Activated CD4-positive, alpha-beta T cell treated with anti-CD3 and anti-CD28 coated beads, Interleukin-10, Interleukin-2, amounts not matched to agents 100 ng/mL and 50 ng/mL, durations not matched to agents 16 hours and 8 hours (primary cell): ENCODE measurements around the gene ANTXR2.

Experiments used
- DNase-seq: peaks from one replicate; pipeline ENCODE4 v3.0.0-alpha.2; 2020

The ANTXR2 gene

GRCh38 chr4:79980448-79980847 is 92.6 kb downstream of the ANTXR2 start:
- no peak for DNase-seq

- peak; percentile 6 for DNase-seq
Observed at GRCh38 chr4:79979785-79980437, 93.1 kb downstream of the ANTXR2 start.

GRCh38 chr4:79977131-79977840 is 95.7 kb downstream of the ANTXR2 start:
- DNase-seq, result no peak

- no peak for DNase-seq
Observed at GRCh38 chr4:79964400-79965211, 108.4 kb downstream of the ANTXR2 start.

- DNase-seq, result no peak
Observed at GRCh38 chr4:79964020-79964399, 109.0 kb downstream of the ANTXR2 start.

GRCh38 chr4:79959652-79960051 is 113.4 kb downstream of the ANTXR2 start:
- no peak for DNase-seq

GRCh38 chr4:79958466-79959264 is 114.4 kb downstream of the ANTXR2 start:
- DNase-seq, result no peak

- no peak for DNase-seq
Observed at GRCh38 chr4:79949178-79949577, 123.9 kb downstream of the ANTXR2 start.

GRCh38 chr4:79948739-79949138 is 124.3 kb downstream of the ANTXR2 start:
- no peak for DNase-seq

- DNase-seq, result no peak
Observed at GRCh38 chr4:79948261-79948660, 124.8 kb downstream of the ANTXR2 start.

GRCh38 chr4:79947386-79947785 is 125.6 kb downstream of the ANTXR2 start:
- no peak for DNase-seq

- no peak for DNase-seq
Observed at GRCh38 chr4:79935274-79935673, 137.8 kb downstream of the ANTXR2 start.

- DNase-seq, result no peak
Observed at GRCh38 chr4:79934660-79935059, 138.4 kb downstream of the ANTXR2 start.

- peak; percentile 3 for DNase-seq
Observed at GRCh38 chr4:79927931-79928330, 145.1 kb downstream of the ANTXR2 start.

- DNase-seq, result no peak
Observed at GRCh38 chr4:79923281-79923680, 149.7 kb downstream of the ANTXR2 start.

GRCh38 chr4:79922011-79922410 is 151.0 kb downstream of the ANTXR2 start:
- no peak for DNase-seq

GRCh38 chr4:79920163-79920853 is 152.7 kb downstream of the ANTXR2 start:
- peak; percentile 25 for DNase-seq

GRCh38 chr4:79918292-79918691 is 154.7 kb downstream of the ANTXR2 start:
- DNase-seq, result no peak

GRCh38 chr4:79917246-79917645 is 155.8 kb downstream of the ANTXR2 start:
- DNase-seq, result peak; percentile 51

- DNase-seq, result no peak
Observed at GRCh38 chr4:79915246-79915645, 157.8 kb downstream of the ANTXR2 start.

- DNase-seq, result peak; percentile 10
Observed at GRCh38 chr4:79913581-79913980, 159.4 kb downstream of the ANTXR2 start.

- no peak for DNase-seq
Observed at GRCh38 chr4:79907001-79907400, 166.0 kb downstream of the ANTXR2 start.
